Panc1 (cell line): ENCODE results near the gene NRG2.

Experiments used
- POLR2AphosphoS5 ChIP-seq: IDR thresholded peaks from 2 replicates; pipeline ENCODE4 v1.6.1; 2012; ENCODE audit warnings: mild to moderate bottlenecking, low read depth, low read length, moderate library complexity
- SIN3A ChIP-seq: IDR thresholded peaks from 2 replicates; pipeline ENCODE4 v1.6.1; 2012; ENCODE audit warnings: low read depth, mild to moderate bottlenecking, low read length, moderate library complexity, borderline replicate concordance; ENCODE audit not compliant: insufficient read depth
- TCF7L2 ChIP-seq: IDR thresholded peaks from 2 replicates; pipeline ENCODE4 v1.6.1; 2011; ENCODE audit warnings: mild to moderate bottlenecking, low read depth, low read length, inconsistent platforms
- TF ChIP-seq, protein P1 (sequence below): fragments of 450-650 bp; IDR thresholded peaks from 2 replicates; pipeline ENCODE4 v1.5.1; 2017; ENCODE audit warnings: mild to moderate bottlenecking
- TF ChIP-seq, protein P2 (sequence below), 2 experiments: IDR thresholded peaks; 2 replicates each; pipeline ENCODE4 v1.6.1; 2011 to 2012; ENCODE audit warnings: low read depth in 2 of 2, control low read depth in 1 of 2, low read length in 1 of 2, mild to moderate bottlenecking in 1 of 2, moderate library complexity in 1 of 2; ENCODE audit not compliant: insufficient read depth in 1 of 2

DNA sequence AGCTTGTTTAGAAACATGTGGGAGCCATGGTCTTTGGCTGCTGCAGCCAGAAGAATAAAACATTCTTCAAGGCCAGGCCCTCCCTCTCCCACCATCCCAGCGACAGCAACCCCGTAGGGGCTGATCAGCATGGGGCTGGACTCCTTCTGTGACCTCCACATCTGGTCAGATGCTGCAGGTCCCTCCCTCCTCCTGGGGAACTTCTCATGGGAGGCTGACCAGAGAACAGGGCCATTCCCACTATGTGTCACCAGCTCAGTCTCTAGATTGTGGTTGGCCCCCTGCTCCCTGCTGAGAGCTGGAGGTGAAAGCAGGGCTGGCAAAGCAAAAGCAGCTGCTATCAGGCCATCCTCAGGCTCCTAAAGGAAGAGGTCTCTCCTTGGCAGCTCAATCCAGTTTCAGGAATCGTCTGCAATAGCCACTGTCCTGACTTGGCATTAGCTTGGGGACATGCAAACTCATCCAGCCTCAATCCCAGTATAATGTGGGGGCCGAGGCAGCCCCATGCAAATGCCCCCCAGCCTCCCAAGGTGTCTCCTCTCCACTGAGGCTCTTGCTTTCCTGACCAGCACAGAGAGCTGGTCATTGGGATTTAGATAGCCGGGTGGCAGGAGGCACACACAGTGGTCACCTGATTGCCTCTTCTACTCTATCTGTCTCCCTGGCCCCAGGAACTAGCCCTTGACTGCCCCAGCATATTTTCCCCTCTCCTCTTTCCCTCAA, 81.5 kb downstream of the NRG2 start:
- TF ChIP-seq, protein P1, sequence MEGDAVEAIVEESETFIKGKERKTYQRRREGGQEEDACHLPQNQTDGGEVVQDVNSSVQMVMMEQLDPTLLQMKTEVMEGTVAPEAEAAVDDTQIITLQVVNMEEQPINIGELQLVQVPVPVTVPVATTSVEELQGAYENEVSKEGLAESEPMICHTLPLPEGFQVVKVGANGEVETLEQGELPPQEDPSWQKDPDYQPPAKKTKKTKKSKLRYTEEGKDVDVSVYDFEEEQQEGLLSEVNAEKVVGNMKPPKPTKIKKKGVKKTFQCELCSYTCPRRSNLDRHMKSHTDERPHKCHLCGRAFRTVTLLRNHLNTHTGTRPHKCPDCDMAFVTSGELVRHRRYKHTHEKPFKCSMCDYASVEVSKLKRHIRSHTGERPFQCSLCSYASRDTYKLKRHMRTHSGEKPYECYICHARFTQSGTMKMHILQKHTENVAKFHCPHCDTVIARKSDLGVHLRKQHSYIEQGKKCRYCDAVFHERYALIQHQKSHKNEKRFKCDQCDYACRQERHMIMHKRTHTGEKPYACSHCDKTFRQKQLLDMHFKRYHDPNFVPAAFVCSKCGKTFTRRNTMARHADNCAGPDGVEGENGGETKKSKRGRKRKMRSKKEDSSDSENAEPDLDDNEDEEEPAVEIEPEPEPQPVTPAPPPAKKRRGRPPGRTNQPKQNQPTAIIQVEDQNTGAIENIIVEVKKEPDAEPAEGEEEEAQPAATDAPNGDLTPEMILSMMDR: no peak
- TF ChIP-seq SIN3A (no peak), POLR2AphosphoS5 (no peak), TCF7L2 (no peak)
- TF ChIP-seq, protein P2, sequence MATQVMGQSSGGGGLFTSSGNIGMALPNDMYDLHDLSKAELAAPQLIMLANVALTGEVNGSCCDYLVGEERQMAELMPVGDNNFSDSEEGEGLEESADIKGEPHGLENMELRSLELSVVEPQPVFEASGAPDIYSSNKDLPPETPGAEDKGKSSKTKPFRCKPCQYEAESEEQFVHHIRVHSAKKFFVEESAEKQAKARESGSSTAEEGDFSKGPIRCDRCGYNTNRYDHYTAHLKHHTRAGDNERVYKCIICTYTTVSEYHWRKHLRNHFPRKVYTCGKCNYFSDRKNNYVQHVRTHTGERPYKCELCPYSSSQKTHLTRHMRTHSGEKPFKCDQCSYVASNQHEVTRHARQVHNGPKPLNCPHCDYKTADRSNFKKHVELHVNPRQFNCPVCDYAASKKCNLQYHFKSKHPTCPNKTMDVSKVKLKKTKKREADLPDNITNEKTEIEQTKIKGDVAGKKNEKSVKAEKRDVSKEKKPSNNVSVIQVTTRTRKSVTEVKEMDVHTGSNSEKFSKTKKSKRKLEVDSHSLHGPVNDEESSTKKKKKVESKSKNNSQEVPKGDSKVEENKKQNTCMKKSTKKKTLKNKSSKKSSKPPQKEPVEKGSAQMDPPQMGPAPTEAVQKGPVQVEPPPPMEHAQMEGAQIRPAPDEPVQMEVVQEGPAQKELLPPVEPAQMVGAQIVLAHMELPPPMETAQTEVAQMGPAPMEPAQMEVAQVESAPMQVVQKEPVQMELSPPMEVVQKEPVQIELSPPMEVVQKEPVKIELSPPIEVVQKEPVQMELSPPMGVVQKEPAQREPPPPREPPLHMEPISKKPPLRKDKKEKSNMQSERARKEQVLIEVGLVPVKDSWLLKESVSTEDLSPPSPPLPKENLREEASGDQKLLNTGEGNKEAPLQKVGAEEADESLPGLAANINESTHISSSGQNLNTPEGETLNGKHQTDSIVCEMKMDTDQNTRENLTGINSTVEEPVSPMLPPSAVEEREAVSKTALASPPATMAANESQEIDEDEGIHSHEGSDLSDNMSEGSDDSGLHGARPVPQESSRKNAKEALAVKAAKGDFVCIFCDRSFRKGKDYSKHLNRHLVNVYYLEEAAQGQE (IDR thresholded peaks at IDR 0.05; ENCODE audit: insufficient read depth in 1 of 2, low read depth in 2 of 2, low read length in 1 of 2): no peak
